Activated CD8-positive, alpha-beta memory T cell treated with anti-CD3 and anti-CD28 coated beads, Interleukin-2, amount 50 U/mL, for 4 hours (primary cell): ENCODE data around the gene SFTPB.
"Not testable (repeated sequence)": the region's sequence is repeated elsewhere in the genome, so short reads cannot be mapped to it uniquely, and the experiment has no call there.

Experiments used
- DNase-seq: peaks from one replicate; pipeline ENCODE4 v3.0.0-alpha.2; 2020

SFTPB gene

DNA sequence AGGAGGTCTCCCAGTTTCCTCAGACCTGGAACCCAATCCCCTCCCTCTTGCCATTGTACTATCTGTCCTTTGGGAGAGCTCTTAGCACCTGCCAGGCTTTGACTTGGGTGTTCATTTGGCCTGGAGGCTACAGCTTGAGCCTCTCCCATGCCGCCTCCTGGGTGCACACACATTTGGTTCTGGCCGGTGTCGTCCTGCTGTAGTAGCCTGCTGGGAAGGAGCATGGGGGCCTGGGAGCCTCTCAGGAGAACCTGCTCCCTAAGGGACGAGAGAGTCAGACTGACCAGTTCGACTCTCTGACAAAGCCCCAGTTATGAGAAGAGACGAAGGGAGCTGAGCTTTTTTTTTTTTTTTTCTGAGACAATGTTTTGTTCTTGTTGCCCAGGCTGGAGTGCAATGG, 7.4 kb upstream of the SFTPB start:
- DNase-seq: no peak

DNA sequence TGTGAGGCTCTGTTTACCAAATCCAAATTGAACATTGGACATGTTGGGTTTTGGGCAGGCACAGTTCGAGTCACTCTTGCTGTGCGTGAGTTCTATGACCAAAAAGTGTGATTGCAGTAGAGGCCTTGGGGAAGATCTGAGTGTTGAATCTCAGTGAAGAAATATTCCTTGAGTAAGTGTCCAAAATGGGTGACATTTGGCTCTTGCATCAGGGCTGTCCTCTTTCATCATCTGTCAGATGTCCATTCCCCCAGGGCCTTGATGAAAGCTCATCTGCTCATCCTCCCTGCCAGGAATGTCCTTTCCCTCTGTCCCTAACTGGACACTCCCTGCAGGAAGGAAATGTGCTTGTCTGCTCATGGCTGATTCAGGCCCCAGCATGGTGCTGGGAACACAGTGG, 6.4 kb upstream of the SFTPB start:
- no peak for DNase-seq

DNA sequence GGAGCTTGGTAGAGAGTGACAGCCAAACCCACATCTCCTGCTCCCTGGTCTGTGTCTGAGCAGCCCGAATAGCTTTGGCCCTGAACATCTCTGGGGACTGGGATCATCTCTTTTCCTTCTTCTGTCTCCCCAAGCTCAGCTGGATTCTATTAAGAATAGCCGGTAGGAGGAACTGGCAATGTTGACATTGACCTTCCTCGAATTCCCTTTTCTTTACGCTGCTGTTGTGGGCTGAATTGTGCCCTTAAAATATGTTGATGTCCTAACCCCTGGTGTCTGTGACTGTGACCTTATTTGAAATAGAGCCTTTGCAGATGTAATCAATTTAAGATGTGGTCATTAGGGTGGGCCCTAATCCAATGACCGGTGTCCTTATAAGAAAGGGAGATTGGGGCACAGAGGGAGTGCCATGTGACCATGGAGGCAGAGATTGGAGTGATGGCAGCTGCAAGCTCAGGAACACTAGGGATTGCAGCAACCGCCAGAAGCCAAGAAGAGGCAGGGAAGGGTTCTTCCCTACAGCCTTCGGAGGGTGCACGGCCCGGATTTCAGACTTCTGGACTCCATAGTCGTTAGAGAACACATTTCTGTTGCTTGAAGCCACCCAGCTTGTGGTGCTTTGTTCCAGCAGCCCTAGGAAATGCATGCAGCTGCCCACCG, 5.8 kb upstream of the SFTPB start:
- no peak for DNase-seq

DNA sequence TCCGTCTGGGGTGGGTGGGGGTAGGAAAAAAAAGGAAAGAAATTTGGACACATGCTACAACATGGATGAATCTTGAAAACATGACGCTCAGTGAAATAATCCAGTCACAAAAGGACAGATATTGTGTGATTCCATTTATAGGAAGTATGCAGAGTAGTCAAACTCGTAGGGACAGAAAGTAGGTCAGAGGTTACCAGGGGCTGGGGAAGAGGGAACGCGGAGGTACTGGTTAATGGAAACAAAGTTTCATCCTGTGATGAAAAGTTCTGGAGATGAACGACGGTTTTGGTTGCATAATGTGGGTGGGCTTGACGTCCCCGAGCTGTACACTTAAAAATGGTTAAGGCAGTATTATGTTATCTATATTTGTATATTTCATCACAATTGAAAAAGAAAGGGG, 4.5 kb upstream of the SFTPB start:
- DNase-seq: no peak

DNA sequence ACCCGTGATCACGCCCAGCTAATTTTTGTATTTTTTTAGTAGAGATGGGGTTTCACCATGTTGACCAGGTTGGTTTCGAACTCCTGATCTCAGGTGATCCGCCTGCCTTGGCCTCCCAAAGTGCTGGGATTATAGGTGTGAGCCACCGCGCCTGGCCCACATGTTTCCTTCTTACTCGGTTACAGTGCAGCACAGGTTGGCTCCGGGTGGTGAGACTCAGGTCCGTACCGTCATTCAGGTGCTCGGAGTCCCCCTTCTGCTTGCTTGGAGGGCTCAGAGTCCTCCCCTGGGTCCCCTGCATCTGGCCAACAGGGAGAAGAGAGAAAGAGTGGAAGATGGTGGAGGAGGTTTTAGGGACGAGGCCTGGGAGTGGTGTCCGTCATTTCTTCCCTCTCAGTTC, 2.4 kb upstream of the SFTPB start:
- not testable (repeated sequence) for DNase-seq

DNA sequence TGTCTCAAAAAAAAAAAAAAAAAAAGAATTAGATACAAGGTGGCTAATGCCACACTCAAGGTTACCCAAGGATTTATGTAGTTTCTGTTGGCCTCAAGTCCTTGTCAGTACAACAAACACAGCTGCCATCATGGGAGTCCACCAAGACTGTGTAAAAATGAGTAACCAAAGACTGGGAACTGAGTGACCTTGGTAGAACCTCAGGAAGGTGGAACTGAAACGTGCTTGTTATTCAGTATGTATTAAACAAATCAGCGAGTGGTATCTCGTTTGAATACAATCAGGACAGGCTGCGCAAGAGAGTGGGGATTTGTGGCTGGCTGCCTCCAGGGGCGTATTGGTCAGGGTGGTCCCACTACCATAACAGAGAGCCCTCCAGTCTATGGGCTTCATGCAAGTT, 1.6 kb upstream of the SFTPB start:
- DNase-seq: no peak

DNA sequence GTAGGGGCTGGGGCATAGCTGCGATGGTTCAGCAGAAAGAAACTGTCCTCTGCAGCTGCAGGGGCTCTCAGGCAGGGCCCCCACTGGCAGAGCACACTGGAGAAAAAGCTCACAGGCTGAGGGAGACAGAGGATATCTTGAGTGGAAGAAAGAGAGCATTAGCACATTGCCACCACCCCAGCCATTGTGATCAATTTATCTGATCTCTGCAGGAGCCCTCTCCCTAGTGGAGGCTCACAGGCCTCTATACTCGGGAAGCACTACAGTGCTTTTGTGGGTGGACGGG, 801 bp upstream of the SFTPB start:
- no peak for DNase-seq

DNA sequence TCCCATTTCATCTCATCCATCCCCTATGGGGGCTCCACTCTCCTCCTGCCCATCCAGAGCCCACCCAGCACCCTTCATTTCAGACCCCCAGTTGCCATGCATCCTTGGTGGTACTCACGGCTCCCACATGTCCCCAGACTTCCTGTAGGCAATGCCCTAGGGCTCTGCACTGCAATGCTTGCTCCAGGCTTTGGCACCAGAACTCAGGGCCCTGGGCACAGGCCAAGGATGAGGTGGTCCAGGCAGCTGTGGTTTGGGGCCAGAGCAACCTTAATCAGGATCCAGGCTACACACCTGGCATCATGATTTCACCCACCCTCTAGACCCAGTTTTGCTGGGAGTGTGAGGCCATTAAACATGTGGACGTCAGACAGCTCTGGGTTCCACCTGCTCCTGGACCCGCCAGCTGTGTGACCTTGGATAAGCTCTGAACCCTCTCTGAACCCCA, 414 bp downstream of the SFTPB start:
- no peak for DNase-seq

DNA sequence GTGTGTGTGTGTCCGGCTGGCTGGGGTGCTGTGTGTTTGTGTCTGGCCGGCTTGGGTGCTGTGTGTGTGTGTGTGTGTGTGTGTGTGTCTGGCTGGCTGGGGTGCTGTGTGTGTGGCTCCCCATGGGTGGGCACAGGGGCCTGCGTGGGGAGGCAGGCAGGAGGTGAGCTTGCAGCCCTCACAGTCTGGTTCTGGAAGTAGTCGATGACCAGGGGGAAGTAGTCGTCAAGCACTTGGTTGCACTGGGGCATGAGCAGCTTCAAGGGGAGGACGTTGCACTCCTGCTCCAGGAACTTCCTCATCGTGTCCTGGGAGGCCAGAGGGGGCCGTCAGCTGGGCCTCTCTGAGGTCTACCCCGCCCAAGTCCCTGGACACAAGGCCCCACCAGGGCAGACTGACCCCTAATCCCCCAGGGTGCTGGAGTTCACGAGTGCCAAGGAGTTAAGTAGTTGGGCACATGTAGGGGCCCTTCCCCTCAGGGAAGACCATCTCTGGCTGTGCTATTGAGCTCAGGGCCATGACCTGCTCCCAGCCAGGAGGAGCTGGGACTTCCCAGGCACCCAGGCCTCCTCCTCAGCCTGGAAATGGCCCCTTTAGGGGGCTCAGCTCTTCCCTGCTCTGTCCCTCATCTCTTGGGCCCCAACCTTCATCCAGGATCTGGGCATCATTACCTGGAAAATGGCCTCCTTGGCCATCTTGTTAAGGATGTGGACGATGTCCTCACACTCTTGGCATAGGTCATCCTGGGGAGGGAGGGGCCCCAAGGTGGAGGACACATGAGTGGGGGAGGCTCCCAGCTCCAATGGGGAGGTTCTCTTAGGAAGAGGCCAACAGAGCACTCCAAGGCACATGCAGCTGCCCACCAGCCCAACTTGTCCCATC, 1.3 kb downstream of the SFTPB start:
- DNase-seq: no peak

DNA sequence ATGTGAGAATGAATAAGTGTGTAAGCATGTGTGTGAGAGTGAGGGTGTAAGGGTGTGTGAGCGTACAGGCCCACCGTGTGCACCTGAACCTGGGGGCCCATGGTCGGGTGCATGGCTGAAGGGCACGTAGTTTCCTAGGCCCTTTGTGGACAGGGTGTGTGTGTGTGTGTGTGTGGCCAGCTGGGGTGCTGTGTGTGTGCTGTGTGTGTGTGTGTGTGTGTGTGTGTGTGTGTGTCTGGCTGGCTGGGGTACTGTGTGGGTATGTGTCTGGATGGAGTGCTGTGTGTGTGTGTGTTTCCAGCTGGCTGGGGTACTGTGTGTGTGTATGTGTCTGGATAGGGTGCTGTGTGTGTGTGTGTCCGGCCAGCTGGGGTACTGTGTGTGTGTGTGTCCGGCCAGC, 2.0 kb downstream of the SFTPB start:
- no peak for DNase-seq

DNA sequence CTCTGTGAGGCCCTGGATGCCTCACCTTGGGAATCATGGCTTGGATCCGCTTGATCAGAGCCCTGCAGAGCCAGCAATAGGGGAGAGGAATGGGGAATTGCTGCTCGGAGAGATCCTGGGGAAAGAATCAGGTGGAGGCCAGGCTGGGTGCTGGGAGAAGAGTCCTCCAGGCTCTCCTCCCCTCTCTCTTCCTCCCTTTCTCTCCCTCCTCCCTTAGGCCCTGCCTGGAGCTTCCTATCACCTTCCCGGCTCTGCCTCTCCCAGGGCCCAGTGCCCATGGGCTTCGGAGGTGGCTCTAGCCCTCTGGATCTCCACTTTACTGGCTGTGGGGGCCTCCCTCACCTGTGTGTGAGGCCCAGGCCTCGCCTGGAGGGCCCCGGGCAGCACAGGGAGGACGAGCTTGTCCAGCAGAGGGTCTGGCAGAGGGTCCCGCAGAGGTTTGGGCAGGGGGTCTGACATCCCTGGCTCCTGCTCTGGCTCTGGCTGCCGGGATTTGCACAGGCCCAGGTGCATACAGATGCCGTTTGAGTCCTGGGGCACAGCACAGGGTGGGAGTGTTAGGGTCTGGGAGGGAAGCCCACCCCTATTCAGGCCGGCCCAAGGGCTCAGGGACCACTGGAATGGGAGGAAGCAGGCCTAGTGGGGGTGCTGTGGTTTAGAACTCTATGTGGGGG, 2.6 kb downstream of the SFTPB start:
- DNase-seq: no peak

DNA sequence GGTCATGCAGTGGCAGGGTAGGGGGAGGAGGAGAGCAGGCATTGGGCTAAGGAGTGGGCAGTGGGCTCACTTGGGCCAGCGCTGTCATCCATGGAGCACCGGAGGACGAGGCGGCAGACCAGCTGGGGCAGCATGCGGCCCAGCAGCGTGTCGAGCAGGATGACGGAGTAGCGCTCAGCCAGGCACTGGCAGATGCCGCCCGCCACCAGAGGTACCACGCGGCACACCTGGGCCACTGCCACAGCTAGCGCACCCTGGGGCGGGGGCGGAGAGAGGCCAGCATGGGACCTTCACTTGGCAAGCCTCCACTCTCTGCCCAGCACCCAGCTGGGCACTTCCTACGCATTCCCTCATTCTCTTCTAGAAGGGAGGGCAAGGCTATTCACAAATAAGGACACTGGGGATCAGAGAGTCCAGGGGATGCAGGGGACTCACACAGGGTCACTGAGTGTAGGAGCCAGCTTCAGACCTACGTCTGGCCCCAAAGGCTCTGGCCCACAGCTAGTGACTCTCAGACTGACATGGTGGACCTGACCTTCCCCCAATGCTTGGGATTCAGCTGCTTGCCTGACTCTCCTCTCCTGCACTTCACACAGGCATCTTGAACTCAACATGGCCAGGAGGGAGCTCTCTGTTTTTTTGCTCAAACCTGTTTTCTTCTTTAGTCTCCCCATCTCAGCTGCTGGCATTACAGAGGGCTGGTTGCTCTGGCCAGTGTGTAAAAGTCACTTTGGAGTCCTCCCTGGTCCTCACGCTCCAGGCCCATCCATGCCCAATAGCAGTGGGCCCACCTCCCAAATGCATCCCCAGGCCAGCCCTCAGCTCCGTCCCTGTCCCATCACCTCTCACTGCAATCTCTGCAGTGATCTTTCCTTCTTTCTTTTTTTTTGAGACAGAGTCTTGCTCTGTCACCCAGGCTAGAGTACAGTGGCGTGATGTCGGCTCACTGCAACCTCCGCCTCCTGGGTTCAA, 4.1 kb downstream of the SFTPB start:
- no peak for DNase-seq

DNA sequence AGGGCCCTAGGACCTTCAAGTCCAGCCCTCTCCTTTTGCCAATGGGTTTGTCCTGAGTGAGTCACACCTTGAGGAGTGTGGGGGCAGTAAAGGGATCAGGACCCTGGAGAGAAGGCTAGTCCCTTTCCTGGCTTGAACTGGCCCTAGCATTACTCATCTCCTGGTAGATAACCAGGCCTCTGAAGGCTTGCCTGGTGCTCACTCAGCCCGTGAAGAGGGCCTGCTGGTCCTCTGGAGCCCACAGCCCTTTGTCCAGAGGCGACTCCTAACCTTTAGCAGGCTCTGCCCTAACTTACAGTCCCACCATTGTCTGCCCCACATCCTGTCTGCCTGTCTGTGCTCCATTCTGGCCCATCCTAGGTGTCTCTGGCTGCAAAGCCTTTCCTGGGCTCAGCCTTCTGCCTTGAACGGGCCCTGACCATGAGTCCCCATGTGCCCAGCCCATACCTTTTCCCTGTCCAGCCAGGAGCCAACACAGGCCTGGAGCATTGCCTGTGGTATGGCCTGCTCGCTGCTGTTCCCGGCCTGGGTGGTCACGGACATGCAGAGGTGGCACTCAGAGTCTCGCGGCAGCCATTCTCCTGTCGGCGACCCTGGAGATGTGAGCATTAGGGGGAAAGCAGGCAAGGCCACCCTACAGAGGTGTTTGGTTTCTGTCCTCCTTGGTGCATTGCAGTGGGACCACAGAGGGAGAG, 5.0 kb downstream of the SFTPB start:
- no peak for DNase-seq

DNA sequence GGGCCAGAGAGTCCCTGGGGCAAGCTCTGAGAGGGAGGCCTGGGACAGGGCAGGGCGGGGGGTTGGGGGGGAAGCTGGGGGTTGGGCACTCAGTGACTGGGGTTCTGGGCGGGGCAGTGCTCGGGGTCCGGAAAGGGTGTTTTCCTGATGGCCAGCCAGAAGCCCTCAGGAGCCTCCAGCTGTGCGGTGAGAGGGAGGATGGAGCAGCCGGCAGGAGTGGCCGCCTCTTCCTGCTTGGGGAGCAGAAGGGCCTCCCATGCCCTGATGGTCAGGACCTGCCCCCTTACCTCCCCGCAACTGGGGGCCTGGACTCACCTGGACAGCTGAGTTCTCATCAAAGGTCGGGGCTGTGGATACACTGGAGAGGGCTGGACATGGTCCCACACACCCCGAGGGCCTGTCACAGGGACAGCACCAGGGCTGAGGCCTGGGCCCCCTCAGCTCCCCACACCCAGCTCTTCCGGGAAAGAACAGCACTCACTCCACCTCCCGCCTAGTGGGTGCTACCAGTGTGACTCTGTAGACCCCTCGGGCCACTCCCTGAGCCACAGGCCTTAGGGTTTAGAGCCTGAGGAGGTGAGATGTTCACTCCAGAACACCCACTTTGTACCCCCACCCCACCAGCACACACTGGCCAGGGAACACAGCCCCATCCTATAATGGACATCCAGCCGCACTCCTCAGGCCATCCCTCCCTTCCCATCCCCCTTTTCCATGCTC, 6.7 kb downstream of the SFTPB start:
- no peak for DNase-seq

DNA sequence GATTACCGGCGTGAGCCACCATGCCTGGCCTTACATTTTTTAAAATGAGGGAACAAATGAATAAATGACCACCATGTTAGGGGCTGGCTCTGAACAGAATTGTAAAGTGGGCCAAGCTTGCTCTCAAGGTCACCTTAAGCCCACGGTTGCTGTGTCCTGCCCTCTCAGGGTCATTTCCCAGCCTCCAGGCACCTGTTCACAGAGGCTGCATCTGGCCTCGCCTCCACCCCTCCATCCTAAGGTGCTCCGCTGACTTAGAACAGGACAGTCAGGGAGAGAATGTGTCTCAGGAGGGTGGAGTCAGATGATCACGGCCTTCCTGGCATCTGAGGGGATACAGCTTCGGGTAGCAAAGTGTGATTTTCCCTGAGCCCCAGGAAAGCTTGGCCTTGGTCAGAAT, 7.3 kb downstream of the SFTPB start:
- no peak for DNase-seq

DNA sequence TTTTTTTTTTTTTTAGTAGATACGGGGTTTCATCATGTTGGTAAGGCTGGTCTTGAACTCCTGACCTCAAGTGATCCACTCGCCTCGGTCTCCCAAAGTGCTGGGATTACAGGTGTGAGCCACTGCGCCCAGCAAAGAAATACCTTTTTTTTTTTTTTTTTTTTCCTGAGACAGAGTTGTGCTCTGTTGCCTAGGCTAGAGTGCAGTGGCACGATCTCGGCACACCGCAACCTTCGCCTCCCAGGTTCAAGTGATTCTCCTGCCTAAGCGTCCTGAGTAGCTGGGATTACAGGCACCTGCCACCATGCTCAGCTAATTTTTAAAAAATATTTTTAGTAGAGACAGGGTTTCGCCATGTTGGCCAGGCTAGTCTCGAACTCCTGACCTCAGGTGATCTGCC, 7.7 kb downstream of the SFTPB start:
- not testable (repeated sequence) for DNase-seq

DNA sequence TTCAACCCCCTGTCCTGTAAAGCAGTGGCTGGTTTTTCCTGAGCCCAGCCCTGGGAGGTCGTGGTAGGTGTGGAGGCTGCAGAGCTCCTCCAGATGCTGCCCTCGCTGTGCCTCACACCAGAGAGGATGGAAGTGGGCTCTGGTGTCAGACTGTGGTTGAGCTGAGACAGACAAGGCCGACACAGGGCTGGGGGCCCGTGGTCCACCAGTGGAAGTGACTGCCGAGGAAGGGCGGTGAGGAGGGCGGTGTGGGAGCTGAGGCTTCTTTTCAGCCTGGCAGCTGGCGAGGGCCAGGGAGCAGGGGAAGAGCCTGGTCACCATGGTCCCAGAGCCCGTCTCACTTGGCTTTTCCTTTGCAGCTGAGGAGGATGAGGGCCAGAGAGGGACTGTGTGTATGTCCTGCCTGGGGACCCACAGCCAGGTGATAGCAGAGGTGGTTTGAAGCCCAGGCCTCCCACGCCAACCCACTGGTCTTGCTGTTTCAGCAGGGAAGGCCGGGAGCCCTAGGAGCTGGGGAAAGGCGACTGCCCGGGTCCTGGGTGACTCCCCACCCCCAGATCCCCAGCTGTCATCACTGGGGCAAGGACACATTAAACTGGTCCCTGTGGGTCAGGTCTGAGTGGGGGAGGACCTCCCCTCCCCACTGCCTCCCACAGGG, 8.5 kb downstream of the SFTPB start:
- no peak for DNase-seq

DNA sequence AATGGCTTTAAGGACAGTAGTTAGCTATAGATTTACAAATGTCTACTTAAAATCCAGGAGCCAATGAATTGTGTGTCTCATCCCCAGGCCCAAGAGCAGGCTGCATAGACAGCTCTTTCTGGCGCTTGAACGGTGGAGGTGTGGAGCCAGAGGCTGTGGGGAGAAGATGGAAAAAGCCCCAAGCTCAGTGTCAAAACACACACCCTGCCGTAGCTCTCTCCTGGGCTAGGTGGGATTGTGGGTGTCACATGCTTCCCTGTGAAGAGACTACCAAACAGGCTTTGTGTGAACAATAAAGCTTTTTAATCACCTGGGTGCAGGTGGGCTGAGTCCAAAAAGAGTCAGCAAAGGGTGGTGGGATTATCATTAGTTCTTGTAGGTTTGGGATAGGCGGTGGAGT, 10.6 kb downstream of the SFTPB start:
- not testable (repeated sequence) for DNase-seq

DNA sequence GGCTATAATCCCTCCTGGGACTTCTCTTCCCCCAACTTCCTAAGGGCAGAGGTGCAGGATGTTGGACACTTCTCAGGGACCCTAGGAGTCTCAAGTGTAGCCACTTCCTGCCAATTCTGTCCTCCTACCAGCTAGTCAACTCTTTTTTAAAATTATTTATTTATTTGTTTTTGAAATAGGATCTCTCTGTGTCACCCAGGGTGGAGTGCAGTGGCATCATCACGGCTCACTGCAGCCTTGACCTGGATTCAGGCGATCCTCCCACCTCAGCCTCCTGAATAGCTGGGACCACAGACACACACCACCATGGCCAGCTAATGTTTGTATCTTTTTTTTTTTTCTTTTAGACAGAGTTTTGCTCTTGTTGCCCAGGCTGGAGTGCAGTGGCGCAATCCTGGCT, 11.5 kb downstream of the SFTPB start:
- no peak for DNase-seq

DNA sequence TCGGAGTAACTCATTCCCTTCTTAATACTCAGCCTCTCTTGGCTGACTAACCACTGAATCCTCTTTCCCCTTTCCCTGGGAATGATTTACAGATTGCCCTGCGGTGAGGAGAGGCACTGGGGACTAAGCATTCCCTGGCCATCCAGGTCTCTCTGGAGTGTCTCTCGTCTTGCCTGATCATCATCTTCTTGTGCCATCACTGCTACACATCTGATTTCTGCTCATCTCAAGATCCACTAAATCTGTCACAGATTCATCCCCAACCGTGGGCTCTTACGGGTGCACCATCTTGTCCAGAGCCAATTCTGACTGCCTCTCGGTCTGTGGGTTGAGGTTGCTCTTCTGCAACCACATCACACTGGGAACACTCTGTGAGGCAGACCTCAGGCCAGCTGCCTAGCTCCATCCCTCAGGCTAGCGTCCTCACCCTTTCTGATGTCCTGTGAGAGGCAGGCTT, 12.0 kb downstream of the SFTPB start:
- no peak for DNase-seq

DNA sequence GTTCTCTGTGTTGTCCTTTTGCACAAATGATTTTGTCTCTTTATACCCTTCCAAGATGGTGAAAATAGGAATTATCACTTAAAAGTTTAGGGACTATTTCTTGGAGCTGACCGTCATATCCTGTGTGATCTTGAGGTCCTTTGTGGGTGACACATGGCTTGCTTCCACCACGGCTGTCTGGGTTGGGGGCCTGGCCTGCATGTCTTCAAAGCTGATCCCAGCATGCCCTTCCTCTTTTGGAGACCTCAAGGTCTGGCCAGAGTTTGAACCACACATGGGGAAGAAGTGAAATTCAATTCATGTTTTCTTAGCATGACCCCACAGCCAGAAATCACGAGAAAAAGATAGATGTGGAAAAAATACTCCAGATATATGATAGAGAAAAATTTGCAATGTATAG, 14.0 kb downstream of the SFTPB start:
- DNase-seq: no peak
